IMR-90 (cell line): ENCODE results near the gene KAZALD1. TPM values are rescaled to one million over a fixed set of nuclear protein-coding genes. Genes with fewer than 3 reads are reported as not detected.

ENCODE experiments used
- ATAC-seq: fragments of 200-7000 bp; cut with Tn5 transposase; 2 replicates; pipeline ENCODE4 v1.9.1; 2020; ENCODE audit warnings: low read depth, mild to moderate bottlenecking, moderate library complexity
- BruUV-seq: library from RNA; stranded (reverse); fragments of 400-500 nt; replicated peaks from 2 replicates; lab custom pipeline; 2021; lab: Mats Ljungman, UMichigan
- CTCF ChIA-PET: fragments of 300-600 bp; formaldehyde crosslinking; extraction: SDS; loops from one replicate; lab custom pipeline; 2021; ENCODE audit warnings: antibody characterized with exemption; lab: Yijun Ruan, JAX
- POLR2A ChIA-PET: fragments of 300-600 bp; sonication (Branson Sonifier 250); formaldehyde crosslinking; loops from one replicate; lab custom pipeline; 2022; ENCODE audit warnings: antibody characterized with exemption; ENCODE audit not compliant: unreplicated experiment; lab: Charles Lee
- DNase-seq: peaks from one replicate; pipeline ENCODE4 v3.0.0; 2013
- H2AFZ ChIP-seq: replicated peaks from 2 replicates; pipeline ENCODE3; 2013; ENCODE audit warnings: low read length, mild to moderate bottlenecking; ENCODE audit not compliant: poor library complexity
- H2AK5ac ChIP-seq: 2 replicates; pipeline ENCODE4 v1.6.1; 2013; ENCODE audit warnings: low read depth, low read length, inconsistent platforms
- H2AK9ac ChIP-seq: replicated peaks from 2 replicates; pipeline ENCODE3; 2013; ENCODE audit warnings: mild to moderate bottlenecking, low read depth, low read length, moderate library complexity; ENCODE audit not compliant: poor library complexity
- H2BK120ac ChIP-seq: 2 replicates; pipeline ENCODE4 v1.6.1; 2013; ENCODE audit warnings: low read depth, low read length, inconsistent platforms
- H2BK15ac ChIP-seq: 3 replicates; pipeline ENCODE4 v1.6.1; 2013; ENCODE audit warnings: low read depth, low read length, inconsistent platforms
- H2BK20ac ChIP-seq: 2 replicates; pipeline ENCODE4 v1.6.1; 2013; ENCODE audit warnings: low read depth, mild to moderate bottlenecking, inconsistent platforms, low read length, moderate library complexity
- H2BK5ac ChIP-seq: 2 replicates; pipeline ENCODE4 v1.6.1; 2013; ENCODE audit warnings: mild to moderate bottlenecking, low read depth, low read length, inconsistent platforms; ENCODE audit not compliant: poor library complexity, severe bottlenecking
- H3K14ac ChIP-seq: replicated peaks from 2 replicates; pipeline ENCODE4 v1.6.1; 2013; ENCODE audit warnings: low read depth, low read length, inconsistent platforms
- H3K18ac ChIP-seq: 2 replicates; pipeline ENCODE4 v1.6.1; 2013; ENCODE audit warnings: low read depth, low read length, control low read depth
- H3K23ac ChIP-seq: 2 replicates; pipeline ENCODE4 v1.6.1; 2013; ENCODE audit warnings: low read depth, low read length, inconsistent platforms
- H3K27ac ChIP-seq: 2 replicates; pipeline ENCODE4 v1.5.1; 2013; ENCODE audit warnings: mild to moderate bottlenecking, control low read depth, low read length; ENCODE audit not compliant: insufficient read depth
- H3K27me3 ChIP-seq: 2 replicates; pipeline ENCODE4 v1.6.1; 2013; ENCODE audit warnings: low read length; ENCODE audit not compliant: control insufficient read depth, insufficient read depth
- H3K36me3 ChIP-seq: 2 replicates; pipeline ENCODE4 v1.6.1; 2013; ENCODE audit warnings: low read length, mixed read lengths; ENCODE audit not compliant: control insufficient read depth, insufficient read depth
- H3K4ac ChIP-seq: 2 replicates; pipeline ENCODE4 v1.6.1; 2013; ENCODE audit warnings: low read depth, low read length, inconsistent platforms
- H3K4me1 ChIP-seq: 2 replicates; pipeline ENCODE4 v1.6.1; 2013; ENCODE audit warnings: low read length, mixed read lengths; ENCODE audit not compliant: control insufficient read depth, insufficient read depth
- H3K4me2 ChIP-seq: 2 replicates; pipeline ENCODE4 v1.6.1; 2013; ENCODE audit warnings: low read depth, mild to moderate bottlenecking, control low read depth, low read length, moderate library complexity
- H3K4me3 ChIP-seq: 2 replicates; pipeline ENCODE4 v1.5.1; 2013; ENCODE audit warnings: low read depth, mild to moderate bottlenecking, control low read depth, low read length, moderate library complexity; ENCODE audit not compliant: insufficient read depth
- H3K56ac ChIP-seq: 2 replicates; pipeline ENCODE4 v1.6.1; 2013; ENCODE audit warnings: low read length, inconsistent platforms; ENCODE audit not compliant: insufficient read depth; ENCODE audit errors: extremely low read depth
- H3K79me1 ChIP-seq, 2 experiments: 2 replicates each; pipeline ENCODE4 v1.6.1; 2013; ENCODE audit warnings: low read length in 2 of 2, inconsistent platforms in 1 of 2, low read depth in 1 of 2
- H3K9ac ChIP-seq: 2 replicates; pipeline ENCODE4 v1.6.1; 2013; ENCODE audit warnings: low read depth, low read length, control low read depth
- H3K9me1 ChIP-seq: 2 replicates; pipeline ENCODE4 v1.6.1; 2013; ENCODE audit warnings: low read length, inconsistent platforms; ENCODE audit not compliant: insufficient read depth
- H3K9me3 ChIP-seq: 2 replicates; pipeline ENCODE4 v1.6.1; 2013; ENCODE audit warnings: low read length; ENCODE audit not compliant: control insufficient read depth, insufficient read depth
- H4K20me1 ChIP-seq: 2 replicates; pipeline ENCODE4 v1.6.1; 2013; ENCODE audit warnings: low read length, inconsistent platforms; ENCODE audit not compliant: insufficient read depth
- H4K5ac ChIP-seq: 2 replicates; pipeline ENCODE4 v1.6.1; 2013; ENCODE audit warnings: mild to moderate bottlenecking, low read depth, low read length, control low read depth
- H4K8ac ChIP-seq, 2 experiments: 2 replicates each; pipeline ENCODE4 v1.6.1; 2013; ENCODE audit warnings: low read depth in 2 of 2, low read length in 2 of 2, control low read depth in 1 of 2, inconsistent platforms in 1 of 2
- H4K91ac ChIP-seq: 2 replicates; pipeline ENCODE4 v1.6.1; 2013; ENCODE audit warnings: low read depth, low read length, inconsistent platforms; ENCODE audit not compliant: insufficient read depth
- BHLHE40 ChIP-seq: fragments of 150-350 bp; IDR thresholded peaks from 2 replicates; pipeline ENCODE4 v1.6.1; 2016; ENCODE audit warnings: mild to moderate bottlenecking, low read depth, low read length
- CEBPB ChIP-seq: IDR thresholded peaks from 2 replicates; pipeline ENCODE4 v1.6.1; 2012; ENCODE audit warnings: low read depth, low read length, improper control_type of control experiment
- ELK1 ChIP-seq: fragments of 150-350 bp; IDR thresholded peaks from 2 replicates; pipeline ENCODE4 v1.6.1; 2016; ENCODE audit warnings: low read depth, mild to moderate bottlenecking, low read length, moderate library complexity, borderline replicate concordance
- FOS ChIP-seq: fragments of 150-350 bp; IDR thresholded peaks from 2 replicates; pipeline ENCODE4 v1.6.1; 2016; ENCODE audit warnings: low read depth, low read length
- MAFK ChIP-seq: IDR thresholded peaks from 2 replicates; pipeline ENCODE4 v1.6.1; 2012; ENCODE audit warnings: low read depth, low read length, improper control_type of control experiment
- NFE2L2 ChIP-seq: fragments of 150-350 bp; IDR thresholded peaks from 2 replicates; pipeline ENCODE4 v1.6.1; 2016; ENCODE audit warnings: low read depth, mild to moderate bottlenecking, low read length
- RCOR1 ChIP-seq: IDR thresholded peaks from 2 replicates; pipeline ENCODE4 v1.6.1; 2012; ENCODE audit warnings: mild to moderate bottlenecking, low read length, improper control_type of control experiment; ENCODE audit not compliant: insufficient replicate concordance
- RFX5 ChIP-seq: IDR thresholded peaks from 2 replicates; pipeline ENCODE4 v1.8.0; 2012; ENCODE audit warnings: low read depth, mild to moderate bottlenecking, low read length, moderate library complexity
- SMC3 ChIP-seq: fragments of 150-350 bp; IDR thresholded peaks from 2 replicates; pipeline ENCODE4 v1.6.1; 2016; ENCODE audit warnings: low read depth, mild to moderate bottlenecking, antibody characterized with exemption, low read length, moderate library complexity
- USF2 ChIP-seq: fragments of 150-350 bp; IDR thresholded peaks from 2 replicates; pipeline ENCODE4 v1.6.1; 2017; ENCODE audit warnings: mild to moderate bottlenecking, antibody characterized with exemption, low read length, low read depth
- WGBS, 2 experiments: methylation state at CpG; one replicate each; pipeline versions ENCODE4 v1.1.5 to v1.1.7; 2013; ENCODE audit warnings: missing lambda C conversion rate in 2 of 2; ENCODE audit not compliant: insufficient read length in 1 of 2; ENCODE audit errors: extremely low coverage in 2 of 2; 5-methylcytosine and 5-hydroxymethylcytosine counted together
- dilution Hi-C: fragments of 300-500 bp; cut with HindIII; formaldehyde crosslinking; loops from one replicate; pipeline ENCODE4 v1.14.3; 2018; ENCODE audit warnings: low sequenced_read_pairs; ENCODE audit not compliant: unreplicated experiment
- in situ Hi-C: fragments of 300-500 bp; cut with MboI; formaldehyde crosslinking; loops from 3 replicates; pipeline ENCODE4 v1.14.3; 2019; ENCODE audit warnings: low sequenced_read_pairs, inconsistent platforms, mixed read lengths
- intact Hi-C: fragments of 100-400 bp; cut with micrococcal nuclease; formaldehyde crosslinking; loops from 2 replicates; pipeline ENCODE4 v1.10.0; 2022
- polyA plus RNA-seq, 3 experiments: library from polyadenylated mRNA; depleted of rRNA; stranded (reverse); fragments of >200 nt; gene quantifications; 2 replicates each; pipeline ENCODE4 v1.2.3, GENCODE V29; 2012; ENCODE audit warnings: low replicate concordance in 1 of 3
- total RNA-seq: library from RNA; depleted of rRNA; stranded (reverse); fragments of >200 nt; gene quantifications from 2 replicates; pipeline ENCODE4 v1.2.3, GENCODE V29; 2012

The KAZALD1 gene
- total and polyA plus RNA-seq, 2 of the 4 experiments (the other 2 are of a cell fraction) = 9.1 to 18.6 TPM

DNA sequence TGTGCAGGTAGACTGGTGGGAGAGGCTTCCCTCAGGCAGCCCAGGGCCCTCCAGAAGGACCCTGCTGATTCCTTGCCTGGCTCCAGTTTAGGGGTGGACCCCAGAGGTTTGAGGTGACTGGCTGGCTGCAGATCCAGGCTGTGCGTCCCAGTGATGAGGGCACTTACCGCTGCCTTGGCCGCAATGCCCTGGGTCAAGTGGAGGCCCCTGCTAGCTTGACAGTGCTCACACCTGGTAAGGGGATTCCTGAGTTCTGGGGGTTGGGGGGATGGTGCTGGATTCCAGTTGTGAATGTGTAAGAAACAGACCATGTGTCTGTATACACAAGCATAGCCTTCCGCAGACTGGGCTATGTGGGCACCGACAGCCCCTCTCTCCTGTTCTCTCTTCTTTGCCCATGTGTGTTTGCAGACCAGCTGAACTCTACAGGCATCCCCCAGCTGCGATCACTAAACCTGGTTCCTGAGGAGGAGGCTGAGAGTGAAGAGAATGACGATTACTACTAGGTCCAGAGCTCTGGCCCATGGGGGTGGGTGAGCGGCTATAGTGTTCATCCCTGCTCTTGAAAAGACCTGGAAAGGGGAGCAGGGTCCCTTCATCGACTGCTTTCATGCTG is 2.7 kb downstream of the KAZALD1 start:
- Histone ChIP-seq H3K27ac (no peak overlapping the region), H2AFZ (no peak overlapping the region), H3K27me3 (no peaks in the 10 kb centered on the region), H3K56ac (no peak overlapping the region), H3K79me1 (peaks cover 0 to 31% of the 10 kb centered on the region in 2 experiments; a peak in 3 of 4 replicates), H2AK5ac (peak overlapping the region; percentile 37; the same call in 1 of the 2 replicates), H3K4me3 (no peak overlapping the region), H4K8ac (no peak overlapping the region), H3K4me2 (no peak overlapping the region), H2AK9ac (peak overlapping the region; percentile 23), H3K18ac (no peak overlapping the region), H3K4me1 (peaks cover 22% of the 10 kb centered on the region), H3K36me3 (no peaks in the 10 kb centered on the region), H4K91ac (no peak overlapping the region), H2BK120ac (no peak overlapping the region), H3K4ac (no peak overlapping the region), H2BK5ac (no peak overlapping the region), H3K23ac (no peak overlapping the region), H3K9me1 (peaks cover 8% of the 10 kb centered on the region), H2BK15ac (no peak overlapping the region), H3K9ac (no peak overlapping the region), H4K20me1 (no peaks in the 10 kb centered on the region; the same call in none of the 2 replicates), H3K9me3 (no peaks in the 10 kb centered on the region), H4K5ac (no peak overlapping the region), H2BK20ac (no peak overlapping the region), H3K14ac (no peak overlapping the region)
- no TSS peak for BruUV-seq
- ATAC-seq (no peak), DNase-seq (no peak)
- CTCF ChIA-PET = interaction anchor here (0.8 kb wide), 1 partner anchor 14 kb away, joined by 3 read pairs; no protein-coding TSS in a partner anchor
- dilution Hi-C loops = no loop called here
- intact Hi-C loops = loop anchor here (5.0 kb wide), 1 partner anchor 32 kb away; the partner anchor contains the start of genes PDZD7 and SFXN3
- in situ Hi-C loops = no loop called here
- WGBS, 2 experiments = 100% methylated on average over 3 of the region's 9 CpGs; no CpG with 5 or more reads in 1 of the 2 experiments
- POLR2A ChIA-PET = no interaction called here
- no peak for TF ChIP-seq NFE2L2
- no peak for TF ChIP-seq RCOR1
- TF ChIP-seq FOS = no peak
- no peak for TF ChIP-seq USF2
- no peak for TF ChIP-seq BHLHE40
- TF ChIP-seq MAFK = no peak
- no peak for TF ChIP-seq ELK1
- no peak for TF ChIP-seq RFX5
- TF ChIP-seq SMC3 = no peak
- no peak for TF ChIP-seq CEBPB
